ENCODE measurements around the gene NARF.

The NARF gene

DNA sequence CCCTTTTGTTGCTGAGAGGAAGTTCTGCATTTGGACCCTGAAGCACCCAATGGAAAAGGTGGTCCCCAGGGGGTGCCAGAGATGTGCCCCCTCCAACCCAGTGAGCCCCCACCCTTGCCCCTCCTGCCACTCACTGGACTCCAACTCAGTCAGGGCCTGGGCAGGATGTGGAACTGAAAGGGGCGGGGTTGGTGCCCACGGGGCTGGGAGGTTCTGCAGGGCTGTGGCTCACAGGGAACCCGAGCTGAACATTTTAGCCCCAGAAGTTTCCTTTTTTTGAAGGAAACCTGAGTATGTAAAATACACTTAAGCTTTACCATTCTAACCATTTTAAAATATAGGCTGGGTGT lies 24.4 kb upstream of the NARF start:
- peak; percentile 33 for DNase-seq

DNA sequence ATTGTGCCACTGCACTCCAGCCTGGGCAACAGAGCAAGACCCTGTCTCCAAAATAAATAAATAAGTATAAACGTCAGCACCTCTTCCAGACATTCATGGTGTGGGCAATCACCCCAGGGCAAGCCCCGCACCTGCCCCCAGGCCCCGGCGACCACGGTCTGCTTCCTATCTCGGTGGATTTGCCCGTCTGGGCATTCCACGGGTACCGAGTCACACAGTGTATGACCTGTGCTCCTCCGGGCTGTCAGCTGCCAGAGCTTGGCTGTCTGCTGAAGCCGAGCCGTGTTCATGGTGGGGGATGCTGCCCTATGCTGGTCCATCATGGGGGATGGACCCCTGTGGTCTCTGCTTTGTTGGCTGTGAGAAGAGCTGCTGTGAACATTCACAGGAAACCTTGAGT lies 23.4 kb upstream of the NARF start:
- no peak for DNase-seq

DNA sequence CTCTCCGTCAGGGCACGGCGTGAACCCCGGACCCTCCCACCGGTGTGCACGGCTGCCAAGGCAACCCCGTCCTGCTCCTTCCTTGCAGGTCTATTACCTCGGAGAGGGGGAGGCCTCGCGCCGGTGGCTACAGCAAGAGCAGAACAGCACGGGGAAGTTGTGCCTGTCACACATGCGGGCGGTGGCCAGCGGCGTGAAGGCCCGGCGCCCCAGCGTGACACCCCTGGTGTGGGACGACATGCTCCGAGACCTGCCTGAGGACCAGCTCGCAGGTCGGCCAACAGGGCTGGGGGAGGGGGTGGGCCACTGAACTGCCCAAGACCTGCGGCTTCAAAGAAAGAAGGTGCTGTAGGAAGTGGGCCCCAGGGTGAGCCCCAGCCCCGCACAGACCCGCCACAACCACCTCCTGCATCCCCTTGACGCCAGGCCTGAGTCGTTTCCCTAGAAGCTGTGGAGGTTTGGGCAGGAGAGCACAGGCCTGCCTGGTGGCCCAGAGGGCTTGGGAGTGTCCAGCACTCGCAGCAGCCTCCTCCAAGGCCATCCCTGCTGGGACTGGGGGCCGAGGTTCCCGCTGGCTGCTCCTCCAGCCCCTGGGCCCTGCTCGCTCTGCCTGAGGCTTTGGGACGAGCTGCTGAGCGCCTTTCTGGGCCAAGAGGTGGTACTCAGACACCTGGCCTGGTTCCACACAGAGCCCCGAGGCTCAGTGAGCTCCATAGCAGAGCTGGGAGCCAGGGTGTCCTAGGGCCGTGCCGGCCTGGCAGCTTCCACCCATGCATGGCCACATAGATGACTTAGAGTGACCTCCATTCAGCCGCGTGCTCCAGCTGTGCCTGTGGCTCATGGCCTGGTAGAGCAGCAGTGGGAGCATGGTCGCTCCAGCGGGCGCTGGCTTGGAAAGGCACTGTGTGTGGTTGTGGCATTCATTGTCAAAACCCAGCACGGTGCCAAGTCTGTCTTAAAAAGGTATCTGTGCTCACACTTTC lies 22.6 kb upstream of the NARF start:
- DNase-seq: no peak

DNA sequence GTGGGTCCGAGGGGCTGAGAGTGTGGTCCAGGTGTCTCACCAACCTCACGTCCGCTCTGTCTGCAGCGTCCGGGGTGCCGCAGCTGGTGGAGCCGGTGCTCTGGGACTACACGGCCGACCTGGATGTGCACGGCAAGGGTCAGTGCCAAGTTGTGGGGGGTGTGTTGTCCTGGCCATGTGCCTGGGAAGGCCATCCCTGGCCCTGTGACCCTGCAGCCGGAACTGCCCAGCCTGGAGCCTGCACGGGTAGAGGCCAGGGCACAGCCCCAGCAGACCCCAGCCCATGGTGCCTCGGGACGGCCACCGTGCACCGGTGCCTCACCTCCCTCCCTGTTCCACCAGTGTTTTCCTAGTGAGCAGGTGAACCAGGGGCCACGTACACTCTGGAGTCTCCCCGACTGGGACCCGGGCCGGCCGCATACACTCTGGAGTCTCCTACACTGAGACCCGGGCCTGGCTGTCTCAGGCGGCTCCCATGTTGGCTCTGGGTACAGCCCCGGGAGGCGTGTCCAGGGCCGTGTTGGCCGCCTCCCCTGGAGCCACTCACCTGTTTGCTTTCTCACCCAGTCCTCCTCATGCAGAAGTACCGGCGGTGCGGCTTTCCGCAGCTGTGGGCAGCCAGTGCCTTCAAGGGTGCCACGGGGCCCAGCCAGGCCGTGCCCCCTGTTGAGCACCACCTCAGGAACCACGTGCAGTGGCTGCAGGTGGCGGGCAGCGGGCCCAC lies 21.8 kb upstream of the NARF start:
- DNase-seq: no peak

DNA sequence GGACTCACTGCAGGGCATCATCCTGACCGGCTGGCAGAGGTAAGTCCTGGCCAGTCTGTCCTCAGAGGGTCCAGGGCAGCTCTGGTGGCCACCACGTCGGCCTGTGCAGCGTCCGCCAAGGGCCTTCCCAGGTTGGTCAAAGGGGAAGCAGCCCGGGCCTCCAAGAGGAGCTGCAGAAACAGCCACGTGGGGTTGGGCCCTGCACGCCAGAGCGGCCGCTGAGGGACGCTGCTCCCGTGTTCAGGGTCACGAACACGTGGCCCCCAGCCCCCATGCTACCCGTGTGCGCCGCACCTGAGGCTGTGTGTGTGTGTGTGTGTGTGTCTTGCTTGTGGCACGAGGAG lies 21.2 kb upstream of the NARF start:
- no peak for DNase-seq

DNA sequence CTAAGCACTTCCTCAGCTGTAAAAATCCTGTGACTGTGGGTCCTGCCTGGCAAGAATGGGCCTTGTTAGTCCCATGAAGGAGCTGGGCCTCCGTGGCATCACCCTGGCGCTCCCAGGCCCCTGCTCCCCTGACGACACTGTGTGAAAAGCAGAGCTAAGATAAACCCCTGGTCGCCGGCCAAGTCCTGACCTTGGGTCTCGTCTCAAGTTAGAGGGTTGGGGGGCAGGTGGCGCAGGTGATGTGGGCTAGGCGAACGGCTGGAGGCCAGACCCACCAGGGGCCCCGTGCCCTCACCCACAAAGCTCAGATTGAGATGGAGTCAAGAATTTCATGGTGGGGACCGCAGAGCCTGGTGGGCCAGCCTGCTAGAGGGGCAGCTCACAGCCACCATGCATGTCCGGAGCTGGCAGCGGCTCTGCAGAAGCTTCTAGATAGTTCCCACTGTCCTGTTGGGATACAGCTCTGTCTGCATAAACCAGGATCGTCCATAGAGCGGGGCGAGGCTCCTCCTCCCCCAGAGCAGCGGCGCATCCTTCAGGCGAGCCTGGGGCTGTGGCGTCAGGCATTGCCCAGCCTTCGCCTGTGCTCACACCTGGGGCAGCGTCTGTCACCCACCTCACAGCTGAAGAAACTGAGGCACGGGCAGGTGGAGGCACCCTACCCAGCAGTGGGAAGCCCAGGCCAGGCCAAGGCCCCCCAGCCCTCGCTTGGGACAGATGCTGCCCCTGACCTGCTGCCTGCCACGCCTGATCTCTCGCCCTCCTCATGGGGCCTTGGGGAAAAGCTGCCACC lies 19.9 kb upstream of the NARF start:
- no peak for DNase-seq

DNA sequence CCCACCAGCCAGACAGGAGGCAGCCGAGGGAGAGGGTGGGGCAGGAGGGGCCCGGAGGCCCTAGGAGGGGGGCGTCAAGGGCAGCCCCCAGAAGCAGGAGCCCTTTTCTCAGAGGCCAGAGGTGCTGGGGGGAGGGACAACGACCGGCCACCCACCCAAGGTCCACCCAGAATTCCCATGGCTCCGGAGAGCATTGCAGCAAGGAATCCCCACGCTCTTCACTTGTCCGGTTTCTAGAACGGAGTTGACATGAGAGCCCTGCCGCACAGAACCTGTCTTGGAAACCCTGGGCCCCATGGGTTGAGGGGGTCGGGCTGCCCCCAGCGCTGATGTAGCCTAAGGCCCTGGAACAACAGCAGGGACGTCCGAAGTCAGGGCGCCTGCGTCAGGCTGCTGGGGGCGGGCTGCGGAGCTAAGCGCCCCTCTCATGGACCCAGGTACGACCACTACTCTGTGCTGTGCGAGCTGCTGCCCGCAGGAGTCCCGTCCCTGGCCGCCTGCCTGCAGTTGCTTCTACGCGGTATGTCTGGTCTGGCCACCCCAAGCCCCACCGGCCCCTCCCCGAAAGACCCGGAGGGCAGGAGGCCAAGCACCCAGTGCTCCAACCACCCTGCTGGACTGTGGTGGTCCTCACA lies 19.2 kb upstream of the NARF start:
- DNase-seq: no peak

DNA sequence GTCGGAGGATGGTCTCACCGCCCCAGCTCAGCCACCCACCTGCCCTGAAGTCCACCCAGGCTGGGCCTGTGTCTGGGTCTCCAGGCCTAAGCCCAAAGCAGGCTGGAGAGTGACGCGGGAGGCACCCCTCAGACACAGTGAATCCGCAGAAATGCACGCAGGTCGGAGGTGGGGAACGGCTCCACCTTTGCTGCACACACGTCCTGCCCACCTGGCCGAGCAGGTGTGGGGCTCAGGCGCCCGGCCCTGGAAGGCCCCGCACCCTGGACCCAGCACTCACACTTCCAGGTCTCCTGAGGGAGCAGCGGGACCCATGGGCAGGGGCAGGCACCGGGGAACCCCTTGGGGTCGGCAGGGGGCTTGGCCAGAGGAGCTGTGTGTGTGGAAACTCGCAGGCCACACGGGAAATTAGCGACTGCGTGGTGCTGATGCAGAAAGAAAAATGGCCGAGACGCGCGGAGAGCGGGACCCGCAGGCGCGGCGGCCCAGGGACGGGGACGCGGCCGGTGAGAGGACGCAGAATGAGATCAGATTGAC lies 18.6 kb upstream of the NARF start:
- DNase-seq: no peak

DNA sequence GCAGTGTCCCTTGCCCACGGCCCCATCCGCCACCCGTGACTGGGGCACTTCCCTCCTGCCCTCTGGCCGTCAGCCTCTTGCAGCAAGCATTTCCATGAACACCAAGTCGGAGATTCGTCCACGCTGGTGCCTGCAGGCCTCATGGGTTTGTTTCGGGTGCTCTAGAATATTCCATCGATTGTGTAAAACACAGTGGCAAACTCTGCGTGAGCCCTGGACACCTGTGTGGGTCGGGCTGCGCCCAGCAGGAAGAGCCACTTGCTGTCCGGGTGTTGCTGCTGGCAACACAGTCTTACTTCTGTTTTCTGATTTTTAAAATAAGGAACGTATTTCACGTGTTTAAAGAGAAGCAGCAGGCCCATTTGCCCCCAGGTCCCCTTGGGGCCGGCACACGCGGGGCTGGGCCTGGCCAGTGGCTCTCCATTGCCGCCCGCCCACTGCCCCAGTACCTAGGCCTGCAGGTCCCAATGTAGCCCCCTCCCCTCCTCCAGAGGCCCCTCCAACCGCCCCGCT lies 18.0 kb upstream of the NARF start:
- no peak for DNase-seq

DNA sequence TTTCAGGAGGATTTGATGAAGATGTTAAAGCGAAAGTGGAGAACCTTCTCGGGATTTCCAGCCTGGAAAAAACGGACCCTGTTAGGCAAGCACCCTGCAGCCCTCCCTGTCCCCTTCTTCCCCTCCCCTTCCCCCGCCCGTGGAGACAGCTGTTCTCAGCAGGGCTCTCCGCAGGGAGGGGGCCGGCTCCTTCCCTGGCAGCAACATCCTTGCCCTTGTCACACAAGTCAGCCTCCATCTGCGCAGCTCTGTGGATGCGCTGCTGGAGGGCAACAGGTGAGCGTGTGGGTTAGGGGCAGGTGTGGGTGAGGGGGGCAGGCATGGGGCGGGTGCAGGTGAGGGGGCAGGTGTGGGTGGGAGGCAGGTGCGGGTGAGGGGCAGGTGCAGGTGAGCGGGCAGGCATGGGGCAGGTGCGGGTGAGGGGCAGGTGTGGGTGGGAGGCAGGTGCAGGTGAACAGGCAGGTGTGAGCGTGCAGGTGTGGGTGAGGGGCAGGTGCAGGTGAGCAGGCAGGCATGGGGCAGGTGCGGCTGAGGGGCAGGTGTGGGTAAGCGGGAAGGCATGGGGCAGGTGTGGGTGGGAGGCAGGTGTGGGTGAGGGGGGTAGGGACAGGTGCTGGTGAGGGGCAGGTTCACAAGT lies 17.4 kb upstream of the NARF start:
- DNase-seq: no peak

DNA sequence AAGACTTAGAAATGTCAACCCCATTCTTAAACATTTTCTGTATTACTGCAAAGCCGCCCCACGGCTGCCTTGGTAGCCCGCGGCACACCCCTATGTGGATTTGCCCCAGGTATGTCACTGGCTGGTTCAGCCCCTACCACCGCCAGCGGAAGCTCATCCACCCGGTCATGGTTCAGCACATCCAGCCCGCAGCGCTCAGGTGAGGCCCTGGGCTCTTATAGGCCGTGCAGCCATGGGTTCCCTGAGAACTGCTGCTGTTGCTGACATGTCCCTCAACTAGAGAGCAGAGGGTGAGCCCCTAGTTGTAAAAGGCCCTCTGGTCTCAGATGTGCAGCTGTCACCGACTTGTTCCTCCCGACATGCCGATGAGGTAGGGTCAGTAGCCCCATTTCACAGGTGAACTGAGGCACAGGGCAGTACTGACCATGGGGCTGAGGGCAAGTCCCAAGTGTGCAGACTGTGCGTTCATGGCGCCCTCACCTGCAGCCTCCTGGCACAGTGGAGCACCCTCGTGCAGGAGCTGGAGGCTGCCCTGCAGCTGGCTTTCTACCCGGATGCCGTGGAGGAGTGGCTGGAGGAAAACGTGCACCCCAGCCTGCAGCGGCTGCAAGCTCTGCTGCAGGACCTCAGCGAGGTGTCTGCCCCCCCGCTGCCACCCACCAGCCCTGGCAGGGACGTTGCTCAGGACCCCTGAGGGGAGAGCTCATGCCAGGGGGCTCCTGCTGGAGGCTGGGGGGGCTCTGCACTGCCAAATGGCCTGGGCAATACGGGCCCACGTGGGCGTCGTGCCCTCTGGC lies 16.7 kb upstream of the NARF start:
- DNase-seq: no peak

DNA sequence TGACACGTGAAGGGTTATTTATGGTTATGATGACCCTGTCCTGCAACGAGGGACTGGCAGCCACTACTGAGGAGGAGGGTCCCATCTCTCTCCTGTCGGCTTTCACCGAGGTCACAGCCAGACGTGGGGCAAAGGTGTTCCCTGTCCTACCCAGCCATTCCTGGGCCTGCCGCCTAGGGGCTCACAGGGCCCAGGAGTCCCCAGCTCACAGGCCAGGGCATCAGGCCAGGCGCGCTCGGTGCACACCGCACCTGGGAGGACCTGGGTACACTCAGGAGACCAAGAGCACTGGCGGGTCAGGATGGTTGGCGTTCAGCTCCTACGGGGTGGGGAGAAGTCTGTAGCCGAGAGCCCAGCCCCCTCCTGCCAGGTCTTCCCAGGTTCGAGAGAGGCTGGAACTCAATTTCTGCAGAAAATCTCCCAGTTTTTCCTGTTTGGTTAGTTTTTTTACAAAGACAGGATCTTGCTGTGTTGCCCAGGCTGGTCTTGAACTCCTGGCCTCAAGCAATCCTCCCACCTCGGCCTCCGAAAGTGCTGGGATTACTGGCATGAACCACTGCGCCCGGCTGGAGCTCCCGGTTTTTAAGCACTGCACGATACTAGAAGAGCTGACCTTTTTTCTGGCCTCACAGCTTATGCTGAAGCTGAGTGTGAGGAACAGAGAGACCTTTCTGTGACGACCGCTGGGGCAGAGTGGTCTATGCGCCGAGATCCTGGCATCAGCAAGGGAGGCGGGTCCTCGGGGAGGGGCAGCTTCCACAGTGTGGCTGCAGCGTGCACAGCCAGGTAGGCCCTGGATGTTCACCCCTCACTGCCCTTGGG lies 15.7 kb upstream of the NARF start:
- no peak for DNase-seq

DNA sequence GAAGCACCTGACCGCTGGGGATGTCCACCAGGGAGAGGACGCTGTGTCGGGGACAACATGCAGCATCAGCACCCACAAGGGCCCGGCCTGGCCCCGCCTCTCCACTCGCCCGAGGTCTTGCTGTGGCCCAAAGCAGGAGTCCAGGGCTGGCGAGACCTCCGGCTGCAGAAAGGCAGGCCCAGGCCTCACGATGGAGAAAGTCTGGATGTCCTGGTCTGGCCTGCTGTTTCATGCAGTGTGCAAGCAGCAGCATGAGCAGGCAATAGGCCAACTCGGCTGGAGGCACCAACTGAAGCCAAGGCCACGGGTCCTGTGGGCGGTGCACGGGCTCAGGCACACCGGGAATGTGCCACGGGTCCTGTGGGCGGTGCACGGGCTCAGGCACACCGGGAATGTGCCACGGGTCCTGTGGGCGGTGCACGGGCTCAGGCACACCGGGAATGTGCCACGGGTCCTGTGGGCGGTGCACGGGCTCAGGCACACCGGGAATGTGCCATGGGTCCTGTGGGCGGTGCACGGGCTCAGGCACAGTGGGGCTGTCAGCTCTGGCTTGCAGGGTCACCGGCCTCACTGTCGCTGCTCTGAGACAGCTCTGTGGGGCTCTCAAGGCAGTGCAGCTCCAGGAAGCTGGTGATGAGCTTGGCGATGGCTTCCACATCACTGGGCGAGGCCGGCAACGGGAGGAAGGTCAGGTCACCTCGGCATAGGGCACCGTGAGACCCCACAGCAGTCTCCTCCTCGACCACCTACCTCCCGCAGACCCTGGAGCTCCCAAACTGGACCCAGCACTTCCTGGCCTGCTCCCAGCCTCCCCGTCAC lies 14.9 kb upstream of the NARF start:
- DNase-seq: no peak

DNA sequence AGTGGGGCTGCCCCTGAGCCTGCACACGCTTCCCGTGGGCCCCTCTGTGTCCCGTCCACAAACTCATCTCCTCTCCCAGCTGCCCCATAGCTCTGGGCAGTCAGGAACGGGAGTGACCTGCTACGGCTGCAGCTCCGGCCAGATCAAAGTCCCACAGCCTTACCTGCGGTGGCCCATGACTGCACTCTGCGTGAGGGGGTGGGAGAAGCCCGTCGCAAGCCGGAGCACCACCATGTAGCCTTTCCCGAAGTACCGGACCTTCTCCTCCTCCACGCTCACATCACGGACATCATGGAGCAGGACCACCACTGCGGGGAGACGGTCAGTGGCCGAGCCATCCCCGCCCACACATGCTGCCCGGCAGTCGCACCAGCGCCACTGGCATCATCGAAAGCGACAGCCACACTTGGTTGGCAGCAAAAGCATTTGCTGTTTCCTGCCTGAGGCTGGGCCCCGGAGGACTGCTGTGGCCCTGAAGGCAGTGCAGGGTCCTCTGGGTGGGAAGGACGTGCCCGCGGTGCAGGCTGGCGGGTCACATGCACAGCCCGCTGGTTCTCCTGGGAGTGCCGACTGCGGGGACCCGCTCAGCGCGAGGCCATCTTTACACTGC lies 14.2 kb upstream of the NARF start:
- DNase-seq: no peak

DNA sequence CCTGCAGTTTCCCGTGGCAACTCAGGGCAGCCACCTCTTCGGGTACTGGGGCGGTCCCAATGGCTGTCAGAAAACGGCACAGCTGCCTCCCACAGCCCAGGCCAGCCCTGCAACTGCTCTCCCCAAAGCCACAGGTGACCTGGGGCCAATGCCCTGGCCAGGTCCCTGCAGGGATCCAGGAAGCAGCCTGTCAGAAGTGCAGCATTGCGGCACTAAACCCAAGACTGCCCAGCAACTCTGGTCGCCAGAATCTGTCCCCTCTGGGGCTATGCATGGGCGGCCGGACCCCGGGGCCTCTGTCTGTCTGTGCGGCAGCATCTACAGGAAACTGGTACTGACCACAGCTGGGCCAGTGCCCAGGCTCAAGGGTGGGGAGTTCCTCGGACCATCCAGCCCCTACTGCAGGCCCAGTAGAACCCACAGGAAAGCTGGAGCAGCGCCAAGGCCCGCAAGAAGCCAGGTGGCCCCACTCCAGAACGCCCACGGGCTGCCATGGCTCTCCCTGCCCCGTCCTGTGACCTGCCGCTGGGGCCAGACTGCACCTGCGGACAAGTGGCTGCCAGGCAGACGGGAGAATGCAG lies 13.5 kb upstream of the NARF start:
- DNase-seq: no peak

DNA sequence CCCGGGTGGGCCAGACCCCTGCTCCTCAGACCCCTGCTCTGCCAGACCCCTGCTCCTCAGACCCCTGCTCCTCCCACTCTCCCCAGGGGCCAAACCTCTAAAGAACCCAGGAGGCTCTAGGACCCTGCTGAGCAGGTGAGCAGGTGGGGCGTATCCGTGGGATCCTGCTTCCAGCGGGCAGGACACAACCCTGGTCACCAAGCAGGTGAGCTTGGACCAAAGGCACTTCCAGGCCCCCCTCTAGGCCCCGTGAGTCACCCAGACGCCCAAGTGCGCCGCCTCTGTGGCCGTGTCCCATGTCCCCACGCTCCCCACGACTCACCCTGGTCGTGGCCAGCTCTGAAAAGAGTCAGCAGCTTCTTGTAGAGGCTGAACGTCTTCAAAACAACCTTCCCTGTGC lies 13.0 kb upstream of the NARF start:
- no peak for DNase-seq

DNA sequence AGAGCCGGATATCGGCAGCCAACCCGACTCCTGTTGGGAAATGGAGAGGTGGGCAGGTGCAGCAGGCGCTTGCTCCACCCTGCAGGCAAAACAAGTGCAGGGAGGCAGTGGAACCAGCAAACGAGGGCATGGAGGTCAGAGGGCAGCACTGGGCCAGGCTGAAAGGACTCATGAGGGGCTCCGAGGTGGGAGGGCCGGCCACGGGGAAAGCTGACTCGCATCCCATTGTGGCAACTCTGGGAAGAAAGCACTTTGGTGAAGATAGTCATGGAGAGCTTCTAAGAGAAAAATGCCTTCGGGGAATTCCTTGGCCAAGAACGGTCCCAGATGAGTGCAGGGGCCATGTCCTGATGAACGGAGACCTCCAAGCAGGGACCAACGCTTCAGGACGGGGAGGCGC lies 12.4 kb upstream of the NARF start:
- DNase-seq: no peak

DNA sequence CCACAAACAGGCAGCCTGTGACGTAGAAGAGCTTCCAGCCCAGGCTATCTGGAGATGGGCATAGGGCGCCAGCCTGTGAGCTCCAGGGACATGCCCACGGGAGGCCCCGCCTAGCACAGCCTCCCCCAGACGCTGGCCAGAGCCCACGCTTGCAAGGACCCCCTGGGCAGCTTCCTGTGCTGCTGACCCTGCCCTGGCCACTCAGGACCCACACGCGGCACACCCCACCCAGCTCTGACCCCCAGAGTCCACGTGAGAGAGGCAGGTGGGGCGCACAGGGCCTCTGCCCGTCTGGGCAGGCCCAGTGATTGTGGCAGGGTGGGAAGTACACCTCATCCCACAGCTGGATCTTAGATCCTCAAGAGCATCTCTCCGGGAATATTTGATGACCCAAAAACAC lies 11.9 kb upstream of the NARF start:
- DNase-seq: no peak

DNA sequence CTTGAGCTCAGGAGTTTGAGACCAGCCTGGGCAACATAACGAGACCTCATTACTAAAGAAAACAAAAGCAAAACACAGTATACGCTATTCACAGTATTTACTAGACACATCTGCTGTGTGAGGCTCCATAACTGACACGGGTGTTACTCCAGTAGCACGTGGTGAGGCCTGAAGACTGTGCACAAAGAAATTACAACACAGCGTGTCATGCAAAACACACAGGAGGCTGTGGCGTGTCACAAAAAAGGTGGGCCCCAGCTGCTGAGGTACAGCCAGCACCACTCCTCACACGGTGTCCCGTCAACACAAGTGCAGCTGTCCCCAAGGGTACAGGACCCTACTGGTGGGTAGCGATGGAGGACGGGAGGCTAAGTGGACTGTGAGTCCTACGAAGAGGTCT lies 10.7 kb upstream of the NARF start:
- no peak for DNase-seq

All from activated naive CD4-positive, alpha-beta T cell treated with Interleukin-2 at 50 U/mL for 16 hours (primary cell).